Glutamatergic neuron (in vitro differentiated cells): ENCODE results near the gene RTN4IP1. TPM values are rescaled to one million over a fixed set of nuclear protein-coding genes. Genes with fewer than 3 reads are reported as not detected.
"Not testable (repeated sequence)": the region's sequence is repeated elsewhere in the genome, so short reads cannot be mapped to it uniquely, and the experiment has no call there.

Source experiments
- DNase-seq: peaks from one replicate; pipeline ENCODE4 v3.0.0; 2022
- H3K27ac Mint-ChIP-seq: one replicate; pipeline ENCODE4 v1.8.0; 2020; ENCODE audit warnings: mild to moderate bottlenecking, mixed read lengths, inconsistent platforms; ENCODE audit not compliant: unreplicated experiment
- H3K27me3 Mint-ChIP-seq: one replicate; pipeline ENCODE4 v1.8.0; 2020; ENCODE audit warnings: mild to moderate bottlenecking, moderate library complexity, mixed read lengths, inconsistent platforms; ENCODE audit not compliant: unreplicated experiment
- H3K36me3 Mint-ChIP-seq: one replicate; pipeline ENCODE4 v1.8.0; 2020; ENCODE audit warnings: mild to moderate bottlenecking, mixed read lengths, inconsistent platforms; ENCODE audit not compliant: unreplicated experiment
- H3K4me1 Mint-ChIP-seq: one replicate; pipeline ENCODE4 v1.8.0; 2020; ENCODE audit warnings: mild to moderate bottlenecking, low read depth, mixed read lengths, inconsistent platforms; ENCODE audit not compliant: unreplicated experiment
- H3K4me3 Mint-ChIP-seq: one replicate; pipeline ENCODE4 v1.8.0; 2020; ENCODE audit warnings: mild to moderate bottlenecking, mixed read lengths, inconsistent platforms; ENCODE audit not compliant: unreplicated experiment
- H3K9me3 Mint-ChIP-seq: one replicate; pipeline ENCODE4 v1.8.0; 2020; ENCODE audit warnings: mild to moderate bottlenecking, moderate library complexity, mixed read lengths, inconsistent platforms; ENCODE audit not compliant: unreplicated experiment
- CTCF ChIP-seq: fragments of 200-600 bp; sonication (generic); IDR thresholded peaks from one replicate; pipeline ENCODE4 v1.5.0; 2021; ENCODE audit not compliant: partially characterized antibody, unreplicated experiment
- total RNA-seq: library from RNA; stranded (reverse); fragmentation: NEBNext Ultra II Directional; extraction: Animal tissue kit (Norgen Biotek cat#: 25700); gene quantifications from one replicate; pipeline ENCODE4 v1.2.1, GENCODE V29; 2021; ENCODE audit not compliant: unreplicated experiment

RTN4IP1 gene
- total RNA-seq, 1 donor from 2014 or later: 4.7 TPM

- no peak for TF ChIP-seq CTCF
- peaks cover 5% of the 10 kb centered on the region for H3K4me1 Mint-ChIP-seq
- H3K36me3 Mint-ChIP-seq: no peaks in the 10 kb centered on the region
- peak overlapping the region; percentile 94 for H3K4me3 Mint-ChIP-seq
- DNase-seq: peak; percentile 14
- peaks cover 1% of the 10 kb centered on the region for H3K9me3 Mint-ChIP-seq
- peak overlapping the region; percentile 93 for H3K27ac Mint-ChIP-seq
- H3K27me3 Mint-ChIP-seq: peaks cover 2% of the 10 kb centered on the region
Observed at GRCh38 chr6:106629859-106630163, 513 bp upstream of the RTN4IP1 start.

GRCh38 chr6:106628658-106629102 lies 618 bp downstream of the RTN4IP1 start:
- peak overlapping the region; percentile 94 for H3K4me3 Mint-ChIP-seq
- no peaks in the 10 kb centered on the region for H3K36me3 Mint-ChIP-seq
- no peak for DNase-seq
- peaks cover 5% of the 10 kb centered on the region for H3K4me1 Mint-ChIP-seq
- TF ChIP-seq CTCF: no peak
- H3K27ac Mint-ChIP-seq: peak overlapping the region; percentile 93
- peaks cover 1% of the 10 kb centered on the region for H3K9me3 Mint-ChIP-seq
- H3K27me3 Mint-ChIP-seq: peaks cover 2% of the 10 kb centered on the region

GRCh38 chr6:106627760-106628159 lies 1.5 kb downstream of the RTN4IP1 start:
- DNase-seq, H3K27ac Mint-ChIP-seq, H3K4me3 Mint-ChIP-seq, H3K36me3 Mint-ChIP-seq, H3K27me3 Mint-ChIP-seq, H3K4me1 Mint-ChIP-seq, H3K9me3 Mint-ChIP-seq: not testable (repeated sequence)

- Mint-ChIP-seq H3K4me3 (no peak overlapping the region), H3K9me3 (peaks cover 1% of the 10 kb centered on the region), H3K4me1 (peaks cover 5% of the 10 kb centered on the region), H3K27ac (no peak overlapping the region), H3K36me3 (peaks cover 8% of the 10 kb centered on the region), H3K27me3 (peaks cover 2% of the 10 kb centered on the region)
- TF ChIP-seq CTCF: no peak
- DNase-seq: no peak
Observed at GRCh38 chr6:106626485-106626884, 2.8 kb downstream of the RTN4IP1 start.

- no peak overlapping the region for H3K4me3 Mint-ChIP-seq
- H3K27me3 Mint-ChIP-seq: peaks cover 2% of the 10 kb centered on the region
- peaks cover 8% of the 10 kb centered on the region for H3K36me3 Mint-ChIP-seq
- no peak for TF ChIP-seq CTCF
- no peak overlapping the region for H3K27ac Mint-ChIP-seq
- H3K9me3 Mint-ChIP-seq: peaks cover 1% of the 10 kb centered on the region
- H3K4me1 Mint-ChIP-seq: no peaks in the 10 kb centered on the region
- no peak for DNase-seq
Observed at GRCh38 chr6:106623039-106623438, 6.3 kb downstream of the RTN4IP1 start.

GRCh38 chr6:106622412-106622811 lies 6.9 kb downstream of the RTN4IP1 start:
- peaks cover 1% of the 10 kb centered on the region for H3K9me3 Mint-ChIP-seq
- no peak for DNase-seq
- TF ChIP-seq CTCF: no peak
- H3K4me3 Mint-ChIP-seq: no peak overlapping the region
- H3K4me1 Mint-ChIP-seq: no peaks in the 10 kb centered on the region
- peaks cover 8% of the 10 kb centered on the region for H3K36me3 Mint-ChIP-seq
- no peak overlapping the region for H3K27ac Mint-ChIP-seq
- H3K27me3 Mint-ChIP-seq: peaks cover 2% of the 10 kb centered on the region
